VCaP (cell line): ENCODE measurements around the gene DCANP1.
A peak's percentile ranks its signal among the peaks of the same experiment; 100 is the strongest.

ENCODE experiments used
- H3K27ac ChIP-seq: fragments of 450-650 bp; 2 replicates; pipeline ENCODE4 v1.5.1; 2017
- CTCF ChIP-seq: fragments of 450-650 bp; conservative IDR thresholded peaks from 2 replicates; pipeline ENCODE4 v1.5.1; 2017; ENCODE audit warnings: mild to moderate bottlenecking, moderate library complexity

Gene DCANP1

GRCh38 chr5:135423146-135423845 is 23.9 kb downstream of the DCANP1 start:
- no peak overlapping the region for H3K27ac ChIP-seq

GRCh38 chr5:135422419-135422818 is 24.7 kb downstream of the DCANP1 start:
- no peak for TF ChIP-seq CTCF
- no peak overlapping the region for H3K27ac ChIP-seq

More at GRCh38 chr5:135423146-135423845, 23.9 kb downstream of the DCANP1 start:
- no peak for TF ChIP-seq CTCF

GRCh38 chr5:135417083-135417482 is 30.1 kb downstream of the DCANP1 start:
- TF ChIP-seq CTCF = no peak
- H3K27ac ChIP-seq = no peak overlapping the region

- H3K27ac ChIP-seq = no peak overlapping the region
- no peak for TF ChIP-seq CTCF
These were observed 42.1 kb downstream of the DCANP1 start for GRCh38 chr5:135405082-135405481.

- no peak for TF ChIP-seq CTCF
- H3K27ac ChIP-seq = no peak overlapping the region
These were observed 45.1 kb downstream of the DCANP1 start for GRCh38 chr5:135402031-135402430.

- H3K27ac ChIP-seq = no peak overlapping the region
- TF ChIP-seq CTCF = no peak
These were observed 46.3 kb downstream of the DCANP1 start for GRCh38 chr5:135400866-135401265.

GRCh38 chr5:135399794-135400542 is 47.2 kb downstream of the DCANP1 start:
- TF ChIP-seq CTCF = no peak
- H3K27ac ChIP-seq = peak overlapping the region; percentile 95
